Mesothelial cell of epicardium (in vitro differentiated cells): ENCODE results near the gene JRKL. TPM values are rescaled to one million over a fixed set of nuclear protein-coding genes. Genes with fewer than 3 reads are reported as not detected.
"Not testable (repeated sequence)": the region's sequence is repeated elsewhere in the genome, so short reads cannot be mapped to it uniquely, and the experiment has no call there.

Experiments used
- DNase-seq, 2 experiments: peaks; one replicate each; pipeline ENCODE4 v3.0.0; 2021; ENCODE audit warnings: low spot score in 2 of 2; ENCODE audit not compliant: unreplicated experiment in 2 of 2
- H3K27ac Mint-ChIP-seq: 2 replicates; pipeline ENCODE4 v1.8.0; 2021; ENCODE audit warnings: mixed read lengths
- H3K27me3 Mint-ChIP-seq: 2 replicates; pipeline ENCODE4 v1.8.0; 2021; ENCODE audit warnings: low read depth, mixed read lengths
- H3K36me3 Mint-ChIP-seq: 2 replicates; pipeline ENCODE4 v1.8.0; 2021; ENCODE audit warnings: mixed read lengths
- H3K4me1 Mint-ChIP-seq: 2 replicates; pipeline ENCODE4 v1.8.0; 2021; ENCODE audit warnings: mixed read lengths
- H3K4me3 Mint-ChIP-seq: 2 replicates; pipeline ENCODE4 v1.8.0; 2021; ENCODE audit warnings: mild to moderate bottlenecking, moderate library complexity, mixed read lengths
- H3K9me3 Mint-ChIP-seq: 2 replicates; pipeline ENCODE4 v1.8.0; 2021; ENCODE audit warnings: mixed read lengths
- microRNA-seq: library from miRNA; unstranded; fragments of <30 nt; microRNA quantifications from one replicate; pipeline ENCODE4 v1.2.0, GENCODE V29; 2021; ENCODE audit warnings: inconsistent platforms, mixed read lengths
- total RNA-seq: library from RNA; stranded (reverse); gene quantifications from 3 replicates; pipeline ENCODE4 v1.2.1, GENCODE V29; 2021
- TF ChIP-seq, protein P1 (sequence below): fragments of 200-600 bp; sonication (generic); IDR thresholded peaks from one replicate; pipeline ENCODE4 v1.5.0; 2021; ENCODE audit warnings: antibody characterized with exemption; ENCODE audit not compliant: unreplicated experiment

Gene JRKL
- total RNA-seq, 1 donor from 2014 or later: 12.2 TPM

DNA sequence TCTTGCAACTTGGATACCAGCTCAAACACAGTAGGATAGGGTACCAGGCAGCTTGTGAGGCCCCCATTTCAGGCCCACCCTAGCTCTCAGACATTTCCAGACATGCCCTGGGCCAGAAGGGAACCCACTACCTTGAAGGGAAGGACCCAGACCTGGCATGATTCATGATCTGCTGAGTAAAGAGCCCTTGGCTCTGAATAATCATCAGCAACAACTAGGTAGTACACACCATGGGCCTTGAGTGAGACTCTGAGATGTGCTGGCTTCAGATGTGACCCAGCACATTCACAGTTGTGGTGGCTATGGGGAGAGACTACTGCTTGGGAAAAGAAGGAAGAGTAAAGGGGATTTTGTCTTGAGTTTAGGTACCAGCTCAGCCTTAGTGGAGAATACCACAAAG is 23.6 kb downstream of the JRKL start:
- TF ChIP-seq, protein P1, sequence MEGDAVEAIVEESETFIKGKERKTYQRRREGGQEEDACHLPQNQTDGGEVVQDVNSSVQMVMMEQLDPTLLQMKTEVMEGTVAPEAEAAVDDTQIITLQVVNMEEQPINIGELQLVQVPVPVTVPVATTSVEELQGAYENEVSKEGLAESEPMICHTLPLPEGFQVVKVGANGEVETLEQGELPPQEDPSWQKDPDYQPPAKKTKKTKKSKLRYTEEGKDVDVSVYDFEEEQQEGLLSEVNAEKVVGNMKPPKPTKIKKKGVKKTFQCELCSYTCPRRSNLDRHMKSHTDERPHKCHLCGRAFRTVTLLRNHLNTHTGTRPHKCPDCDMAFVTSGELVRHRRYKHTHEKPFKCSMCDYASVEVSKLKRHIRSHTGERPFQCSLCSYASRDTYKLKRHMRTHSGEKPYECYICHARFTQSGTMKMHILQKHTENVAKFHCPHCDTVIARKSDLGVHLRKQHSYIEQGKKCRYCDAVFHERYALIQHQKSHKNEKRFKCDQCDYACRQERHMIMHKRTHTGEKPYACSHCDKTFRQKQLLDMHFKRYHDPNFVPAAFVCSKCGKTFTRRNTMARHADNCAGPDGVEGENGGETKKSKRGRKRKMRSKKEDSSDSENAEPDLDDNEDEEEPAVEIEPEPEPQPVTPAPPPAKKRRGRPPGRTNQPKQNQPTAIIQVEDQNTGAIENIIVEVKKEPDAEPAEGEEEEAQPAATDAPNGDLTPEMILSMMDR: no peak
- H3K9me3 Mint-ChIP-seq: peaks cover 19% of the 10 kb centered on the region
- H3K4me1 Mint-ChIP-seq: peaks cover 2% of the 10 kb centered on the region
- H3K27ac Mint-ChIP-seq: no peak overlapping the region
- H3K4me3 Mint-ChIP-seq: no peak overlapping the region
- no peaks in the 10 kb centered on the region for H3K27me3 Mint-ChIP-seq
- H3K36me3 Mint-ChIP-seq: no peaks in the 10 kb centered on the region
- DNase-seq: no peak

DNA sequence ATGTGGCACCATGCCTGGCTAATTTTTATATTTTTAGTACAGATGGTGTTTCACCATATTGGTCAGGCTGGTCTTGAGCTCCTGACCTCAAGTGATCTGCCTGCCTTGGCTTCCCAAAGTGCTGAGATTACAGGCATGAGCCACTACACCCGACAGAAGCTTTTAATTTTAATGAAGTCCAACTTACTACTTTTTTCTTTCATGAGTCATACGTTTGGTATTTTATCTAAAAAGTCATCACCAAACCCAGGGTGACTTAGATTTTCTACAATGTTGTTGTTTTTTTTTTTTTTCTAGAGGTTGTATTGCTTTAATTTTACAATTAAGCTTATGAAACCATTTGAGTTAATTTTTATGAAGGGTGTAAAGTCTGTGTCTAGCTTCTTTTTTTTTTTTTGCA is 34.9 kb downstream of the JRKL start:
- no peak for DNase-seq
- TF ChIP-seq, protein P1: no peak
- no peak overlapping the region for H3K27ac Mint-ChIP-seq
- H3K4me3 Mint-ChIP-seq: no peak overlapping the region
- H3K36me3 Mint-ChIP-seq: no peaks in the 10 kb centered on the region
- H3K4me1 Mint-ChIP-seq: peaks cover 8% of the 10 kb centered on the region
- H3K9me3 Mint-ChIP-seq: peaks cover 8% of the 10 kb centered on the region
- H3K27me3 Mint-ChIP-seq: no peaks in the 10 kb centered on the region

- no peak for DNase-seq
- Mint-ChIP-seq H3K36me3 (no peaks in the 10 kb centered on the region), H3K4me3 (no peak overlapping the region), H3K4me1 (peaks cover 13% of the 10 kb centered on the region), H3K9me3 (peaks cover 27% of the 10 kb centered on the region), H3K27ac (no peak overlapping the region), H3K27me3 (no peaks in the 10 kb centered on the region)
- TF ChIP-seq, protein P1: no peak
Observed at GRCh38 chr11:96430668-96431067, 40.9 kb downstream of the JRKL start.

GRCh38 chr11:96432654-96433053 is 42.8 kb downstream of the JRKL start:
- not testable (repeated sequence) for H3K36me3 Mint-ChIP-seq, DNase-seq, H3K27ac Mint-ChIP-seq, H3K27me3 Mint-ChIP-seq, H3K4me3 Mint-ChIP-seq, H3K4me1 Mint-ChIP-seq
- peaks cover 33% of the 10 kb centered on the region for H3K9me3 Mint-ChIP-seq

Small RNA genes lying within 50 kb of the gene (microRNA-seq; reads per million reads assigned to microRNA genes)
- gene MIR1260B: 0.88 reads per million

Other genes starting within 250 kb of the JRKL start
- 36.4 to 38.4 TPM (median 38.3 TPM) in 3 replicates for gene MAML2, start 46.8 kb upstream of the JRKL start, total RNA-seq
- gene CCDC82, start 101 bp upstream of the JRKL start, total RNA-seq: 25.6 to 27.0 TPM (median 25.8 TPM) in 3 replicates